WERI-Rb-1 (cell line): ENCODE results near the gene ROBO1.

Experiments used
- DNase-seq: peaks from one replicate; pipeline ENCODE4 v3.0.0-alpha.2; 2020
- H3K27ac ChIP-seq: fragments of 250-450 bp; sonication (Bioruptor Pico); 2 replicates; pipeline ENCODE4 v1.5.1; 2020; ENCODE audit warnings: mild to moderate bottlenecking, moderate library complexity
- H3K27me3 ChIP-seq: fragments of 250-450 bp; sonication (Bioruptor Pico); 2 replicates; pipeline ENCODE4 v1.5.1; 2021; ENCODE audit warnings: mild to moderate bottlenecking, low read depth, moderate library complexity; ENCODE audit not compliant: insufficient read depth, severe bottlenecking
- H3K36me3 ChIP-seq: fragments of 250-450 bp; sonication (Bioruptor Pico); 2 replicates; pipeline ENCODE4 v1.5.1; 2020; ENCODE audit warnings: mild to moderate bottlenecking, moderate library complexity
- H3K4me3 ChIP-seq: 2 replicates; pipeline ENCODE4 v1.5.1; 2011; ENCODE audit warnings: low read depth, mild to moderate bottlenecking, control low read depth, low read length
- H3K9me3 ChIP-seq: fragments of 250-450 bp; sonication (Bioruptor Pico); 2 replicates; pipeline ENCODE4 v1.5.1; 2021; ENCODE audit warnings: mild to moderate bottlenecking, moderate library complexity; ENCODE audit not compliant: severe bottlenecking
- CTCF ChIP-seq: IDR thresholded peaks from 2 replicates; pipeline ENCODE4 v1.5.1; 2011; ENCODE audit warnings: low read depth, mild to moderate bottlenecking, control low read depth, inconsistent platforms, low read length

Gene ROBO1

GRCh38 chr3:79097964-79098660 lies 669.7 kb downstream of the ROBO1 start:
- no peak for DNase-seq
- H3K36me3 ChIP-seq = no peaks in the 10 kb centered on the region
- TF ChIP-seq CTCF = no peak
- H3K4me3 ChIP-seq = no peak overlapping the region
- H3K9me3 ChIP-seq = no peaks in the 10 kb centered on the region
- no peaks in the 10 kb centered on the region for H3K27me3 ChIP-seq
- H3K27ac ChIP-seq = no peak overlapping the region

- Histone ChIP-seq H3K27ac (no peak overlapping the region), H3K4me3 (no peak overlapping the region), H3K9me3 (no peaks in the 10 kb centered on the region), H3K36me3 (no peaks in the 10 kb centered on the region), H3K27me3 (no peaks in the 10 kb centered on the region)
- DNase-seq = no peak
- TF ChIP-seq CTCF = no peak
These were observed 673.1 kb downstream of the ROBO1 start for GRCh38 chr3:79094654-79095053.

GRCh38 chr3:79086514-79086913 lies 681.3 kb downstream of the ROBO1 start:
- Histone ChIP-seq H3K36me3 (no peaks in the 10 kb centered on the region), H3K27me3 (no peaks in the 10 kb centered on the region), H3K27ac (no peak overlapping the region), H3K4me3 (peak overlapping the region; percentile 8; the same call in 1 of the 2 replicates), H3K9me3 (no peaks in the 10 kb centered on the region)
- DNase-seq = peak; percentile 73
- TF ChIP-seq CTCF = peak; percentile 65

GRCh38 chr3:79085171-79085570 lies 682.6 kb downstream of the ROBO1 start:
- no peak for TF ChIP-seq CTCF
- no peaks in the 10 kb centered on the region for H3K27me3 ChIP-seq
- DNase-seq = no peak
- no peaks in the 10 kb centered on the region for H3K36me3 ChIP-seq
- H3K4me3 ChIP-seq = no peak overlapping the region
- no peak overlapping the region for H3K27ac ChIP-seq
- no peaks in the 10 kb centered on the region for H3K9me3 ChIP-seq

GRCh38 chr3:79081335-79081734 lies 686.5 kb downstream of the ROBO1 start:
- no peak for TF ChIP-seq CTCF
- no peak for DNase-seq
- H3K36me3 ChIP-seq = no peaks in the 10 kb centered on the region

GRCh38 chr3:79074558-79074957 lies 693.2 kb downstream of the ROBO1 start:
- DNase-seq = no peak
- no peaks in the 10 kb centered on the region for H3K27me3 ChIP-seq
- no peak overlapping the region for H3K27ac ChIP-seq
- no peak overlapping the region for H3K4me3 ChIP-seq
- TF ChIP-seq CTCF = no peak
- no peaks in the 10 kb centered on the region for H3K9me3 ChIP-seq
- no peaks in the 10 kb centered on the region for H3K36me3 ChIP-seq

More at GRCh38 chr3:79081335-79081734, 686.5 kb downstream of the ROBO1 start:
- Histone ChIP-seq H3K4me3 (no peak overlapping the region), H3K27me3 (no peaks in the 10 kb centered on the region), H3K9me3 (no peaks in the 10 kb centered on the region), H3K27ac (no peak overlapping the region)
